Measurements from ENCODE around the gene COTL1.

Gene COTL1

DNA sequence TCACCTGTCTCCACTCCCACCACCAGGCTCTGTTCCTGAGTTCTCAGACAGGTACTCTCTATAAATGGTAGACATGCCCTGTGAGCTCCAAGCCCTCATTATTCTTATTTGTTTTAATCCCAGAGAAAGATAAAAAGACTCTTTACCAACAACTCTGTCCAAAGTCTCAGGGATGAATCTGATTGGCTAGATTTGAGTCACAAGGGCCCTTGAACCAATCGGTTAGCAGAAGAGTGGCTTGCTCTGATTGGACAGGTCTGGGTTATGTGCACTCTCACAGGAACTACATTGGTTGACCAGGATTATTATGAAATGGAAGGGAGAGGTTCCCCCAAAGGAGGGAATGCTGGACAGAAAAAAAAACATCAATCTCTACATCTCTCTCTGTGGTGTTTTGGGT is 7.5 kb downstream of the COTL1 start:
- no peak overlapping the region for H3K9ac ChIP-seq (ENCODE audit: low read depth, low read length)
- peaks cover 6% of the 10 kb centered on the region for H3K4me1 ChIP-seq (ENCODE audit: control insufficient read depth, insufficient read depth, low read length)
- no peak overlapping the region for H3K4me2 ChIP-seq (ENCODE audit: low read length)
- H3K4me3 ChIP-seq (ENCODE audit: low read length): no peak overlapping the region
- no peaks in the 10 kb centered on the region for H3K27me3 ChIP-seq (ENCODE audit: control insufficient read depth, insufficient read depth, low read length)
- H3K9me3 ChIP-seq (replicated peaks; ENCODE audit: low read length): no peaks in the 10 kb centered on the region
- peaks cover 72% of the 10 kb centered on the region for H3K36me3 ChIP-seq (ENCODE audit: insufficient read depth, low read length)

DNA sequence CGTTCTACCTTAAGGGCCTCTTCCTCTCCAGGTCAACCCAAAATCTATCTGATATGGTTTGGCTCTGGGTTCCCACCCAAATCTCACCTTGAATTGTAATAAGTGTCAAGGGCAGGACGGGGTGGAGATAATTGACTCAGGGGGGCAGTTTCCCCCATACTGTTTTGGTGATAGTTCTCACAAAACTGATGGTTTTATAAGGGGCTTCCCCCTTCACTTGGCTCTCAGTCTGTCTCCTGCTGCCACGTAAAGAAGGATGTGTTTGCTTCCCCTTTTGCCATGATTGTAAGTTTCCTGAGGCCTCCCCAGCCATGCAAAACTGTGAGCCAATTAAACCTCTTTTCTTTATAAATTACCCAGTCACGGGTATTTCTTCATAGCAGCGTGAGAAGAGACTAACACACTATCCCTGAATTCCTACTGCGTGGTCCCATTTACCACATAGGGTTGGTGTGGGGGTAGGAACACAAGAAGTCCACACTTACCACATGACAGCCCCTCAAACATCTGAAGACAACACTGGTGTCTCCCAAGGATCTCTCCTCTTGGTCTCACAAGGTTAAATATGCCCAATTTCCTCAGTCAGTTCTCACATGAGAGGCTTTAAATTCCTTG is 8.2 kb downstream of the COTL1 start:
- no peak overlapping the region for H3K4me3 ChIP-seq (ENCODE audit: low read length)
- peaks cover 67% of the 10 kb centered on the region for H3K36me3 ChIP-seq (ENCODE audit: insufficient read depth, low read length)
- H3K9me3 ChIP-seq (replicated peaks; ENCODE audit: low read length): no peaks in the 10 kb centered on the region
- H3K4me2 ChIP-seq (ENCODE audit: low read length): no peak overlapping the region
- H3K4me1 ChIP-seq (ENCODE audit: control insufficient read depth, insufficient read depth, low read length): no peaks in the 10 kb centered on the region
- no peak overlapping the region for H3K9ac ChIP-seq (ENCODE audit: low read depth, low read length)
- no peaks in the 10 kb centered on the region for H3K27me3 ChIP-seq (ENCODE audit: control insufficient read depth, insufficient read depth, low read length)

DNA sequence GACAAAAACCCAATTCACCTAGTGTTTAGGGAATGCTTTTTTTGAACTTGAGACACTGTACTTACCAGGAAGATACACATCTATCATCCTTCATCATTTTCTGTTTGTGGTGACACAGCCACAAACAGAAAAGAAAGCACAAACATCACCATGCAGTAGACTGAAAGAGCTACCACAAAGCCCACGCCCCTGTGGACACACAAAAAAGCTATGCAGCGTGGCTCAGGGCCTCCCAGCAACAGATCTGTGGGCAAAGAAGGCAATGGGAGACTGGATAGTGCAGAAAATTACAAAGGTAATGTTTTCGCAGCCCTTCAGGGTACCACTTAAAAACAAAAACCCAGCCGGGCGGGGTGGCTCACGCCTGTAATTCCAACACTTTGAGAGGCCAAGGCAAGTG is 9.6 kb downstream of the COTL1 start:
- Histone ChIP-seq H3K4me2 (ENCODE audit: low read length) (no peak overlapping the region), H3K9me3 (replicated peaks; ENCODE audit: low read length) (no peaks in the 10 kb centered on the region), H3K36me3 (ENCODE audit: insufficient read depth, low read length) (peaks cover 53% of the 10 kb centered on the region), H3K27me3 (ENCODE audit: control insufficient read depth, insufficient read depth, low read length) (no peaks in the 10 kb centered on the region), H3K9ac (ENCODE audit: low read depth, low read length) (no peak overlapping the region), H3K4me3 (ENCODE audit: low read length) (no peak overlapping the region), H3K4me1 (ENCODE audit: control insufficient read depth, insufficient read depth, low read length) (peaks cover 5% of the 10 kb centered on the region)

DNA sequence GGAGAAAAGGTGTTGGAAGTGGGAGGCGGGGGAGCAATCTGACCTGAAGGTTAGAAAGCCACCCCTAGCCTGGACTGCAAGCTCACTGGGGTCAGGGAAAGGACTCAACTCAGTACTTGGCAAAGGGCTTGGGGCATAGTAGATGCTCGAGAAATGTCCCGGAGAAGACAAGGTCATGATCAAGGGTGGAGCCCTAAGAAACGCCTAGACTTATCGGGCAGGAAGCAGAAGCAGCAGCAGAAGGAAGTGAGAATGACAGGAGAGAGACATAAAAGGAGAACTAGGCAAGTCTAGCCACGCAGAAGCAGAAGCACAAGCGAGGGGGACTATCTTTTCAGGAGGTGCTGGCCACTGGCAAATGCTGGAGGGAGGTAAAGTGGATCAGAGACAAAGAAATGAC is 10.2 kb downstream of the COTL1 start:
- no peak overlapping the region for H3K4me2 ChIP-seq (ENCODE audit: low read length)
- H3K36me3 ChIP-seq (ENCODE audit: insufficient read depth, low read length): peaks cover 49% of the 10 kb centered on the region
- H3K4me1 ChIP-seq (ENCODE audit: control insufficient read depth, insufficient read depth, low read length): peaks cover 9% of the 10 kb centered on the region
- no peaks in the 10 kb centered on the region for H3K9me3 ChIP-seq (replicated peaks; ENCODE audit: low read length)
- H3K4me3 ChIP-seq (ENCODE audit: low read length): no peak overlapping the region
- H3K27me3 ChIP-seq (ENCODE audit: control insufficient read depth, insufficient read depth, low read length): no peaks in the 10 kb centered on the region
- no peak overlapping the region for H3K9ac ChIP-seq (ENCODE audit: low read depth, low read length)

DNA sequence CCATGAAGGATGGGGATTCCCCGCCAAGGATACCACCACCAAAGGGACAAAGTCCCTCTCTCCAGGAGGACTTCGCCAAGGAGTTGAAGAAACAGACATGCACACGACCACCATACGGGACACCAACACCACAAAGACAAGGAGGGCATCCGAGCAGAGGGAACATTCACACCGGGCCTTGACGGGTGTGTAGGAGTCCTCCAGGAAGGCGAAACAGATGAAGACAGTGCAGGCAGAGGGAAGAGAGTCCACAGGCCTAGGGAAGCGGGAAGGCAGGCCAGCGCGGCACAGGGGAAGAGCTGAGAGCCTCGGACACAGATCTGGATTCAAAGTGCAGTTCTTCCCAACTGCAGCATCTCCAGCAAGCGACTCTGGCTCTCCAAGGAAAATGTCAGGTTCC is 10.8 kb downstream of the COTL1 start:
- Histone ChIP-seq H3K27me3 (ENCODE audit: control insufficient read depth, insufficient read depth, low read length) (no peaks in the 10 kb centered on the region), H3K4me3 (ENCODE audit: low read length) (no peak overlapping the region), H3K4me1 (ENCODE audit: control insufficient read depth, insufficient read depth, low read length) (peaks cover 14% of the 10 kb centered on the region), H3K36me3 (ENCODE audit: insufficient read depth, low read length) (peaks cover 47% of the 10 kb centered on the region), H3K4me2 (ENCODE audit: low read length) (no peak overlapping the region), H3K9ac (ENCODE audit: low read depth, low read length) (no peak overlapping the region), H3K9me3 (replicated peaks; ENCODE audit: low read length) (no peaks in the 10 kb centered on the region)

DNA sequence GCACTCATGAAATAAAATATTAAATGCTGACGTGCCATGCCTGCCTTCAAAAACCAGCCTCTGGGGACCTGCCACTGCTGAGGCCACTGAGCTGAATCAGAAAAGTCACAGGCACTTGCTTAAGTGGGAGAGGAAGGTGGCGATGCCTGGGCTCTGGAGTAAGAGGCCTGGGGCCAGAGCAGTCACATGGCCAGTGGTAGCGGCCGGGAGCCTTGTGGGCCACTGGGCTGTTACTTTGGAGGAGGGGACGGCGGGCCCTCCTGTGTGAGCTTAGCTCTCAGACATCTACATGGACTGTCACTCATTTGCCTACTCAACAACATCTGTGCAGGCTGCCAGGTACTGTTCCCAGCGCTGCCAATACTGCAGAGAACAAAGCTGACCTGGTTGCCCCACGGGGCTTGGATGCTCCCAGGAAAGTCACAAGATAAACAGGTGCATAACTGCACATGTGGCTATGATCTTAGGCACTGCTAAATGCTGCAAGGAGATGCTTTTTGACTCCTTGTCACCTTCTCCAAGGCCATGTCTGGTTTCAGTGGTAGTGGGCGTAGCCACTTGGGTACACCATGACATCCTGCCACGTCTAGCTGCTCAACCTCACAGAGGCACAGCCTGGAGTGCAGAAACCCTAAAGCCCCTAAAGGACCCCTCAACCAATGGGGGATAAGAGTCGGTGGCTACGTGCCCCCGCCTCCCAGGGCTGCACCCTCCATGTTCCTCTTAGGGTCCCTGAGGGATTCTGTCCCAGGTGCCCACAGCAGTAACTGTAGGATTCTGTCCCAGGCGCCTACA is 11.6 kb downstream of the COTL1 start:
- H3K9me3 ChIP-seq (replicated peaks; ENCODE audit: low read length): no peaks in the 10 kb centered on the region
- H3K4me2 ChIP-seq (ENCODE audit: low read length): no peak overlapping the region
- peaks cover 22% of the 10 kb centered on the region for H3K4me1 ChIP-seq (ENCODE audit: control insufficient read depth, insufficient read depth, low read length)
- peaks cover 41% of the 10 kb centered on the region for H3K36me3 ChIP-seq (ENCODE audit: insufficient read depth, low read length)
- H3K4me3 ChIP-seq (ENCODE audit: low read length): no peak overlapping the region
- no peaks in the 10 kb centered on the region for H3K27me3 ChIP-seq (ENCODE audit: control insufficient read depth, insufficient read depth, low read length)
- no peak overlapping the region for H3K9ac ChIP-seq (ENCODE audit: low read depth, low read length)

DNA sequence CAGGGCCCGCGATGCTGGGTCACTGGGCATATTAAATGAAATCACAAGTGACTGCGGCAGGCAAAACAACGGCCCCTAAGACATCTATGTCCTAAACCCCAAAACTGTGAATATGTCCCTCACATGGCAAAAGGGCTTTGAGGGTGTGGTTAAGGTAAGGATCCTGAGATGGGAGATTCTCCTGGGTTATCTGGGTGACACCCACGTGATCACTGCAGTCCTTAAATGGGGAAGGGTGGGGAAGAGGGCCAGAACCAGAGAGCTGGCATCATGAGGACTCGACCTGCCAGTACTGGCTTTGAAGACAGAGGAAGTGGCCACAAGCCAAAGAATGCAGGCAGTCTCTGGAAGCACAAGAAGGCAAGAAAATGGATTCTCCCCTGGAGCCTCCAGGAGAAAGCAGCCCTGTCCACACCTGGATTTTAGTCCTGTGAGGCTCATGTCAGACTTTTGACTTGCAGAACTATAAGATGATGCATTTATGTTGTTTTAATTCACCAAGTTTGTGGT is 12.5 kb downstream of the COTL1 start:
- Histone ChIP-seq H3K4me3 (ENCODE audit: low read length) (no peak overlapping the region), H3K4me2 (ENCODE audit: low read length) (no peak overlapping the region), H3K36me3 (ENCODE audit: insufficient read depth, low read length) (peaks cover 39% of the 10 kb centered on the region), H3K27me3 (ENCODE audit: control insufficient read depth, insufficient read depth, low read length) (no peaks in the 10 kb centered on the region), H3K9me3 (replicated peaks; ENCODE audit: low read length) (no peaks in the 10 kb centered on the region), H3K4me1 (ENCODE audit: control insufficient read depth, insufficient read depth, low read length) (peaks cover 31% of the 10 kb centered on the region), H3K9ac (ENCODE audit: low read depth, low read length) (no peak overlapping the region)

DNA sequence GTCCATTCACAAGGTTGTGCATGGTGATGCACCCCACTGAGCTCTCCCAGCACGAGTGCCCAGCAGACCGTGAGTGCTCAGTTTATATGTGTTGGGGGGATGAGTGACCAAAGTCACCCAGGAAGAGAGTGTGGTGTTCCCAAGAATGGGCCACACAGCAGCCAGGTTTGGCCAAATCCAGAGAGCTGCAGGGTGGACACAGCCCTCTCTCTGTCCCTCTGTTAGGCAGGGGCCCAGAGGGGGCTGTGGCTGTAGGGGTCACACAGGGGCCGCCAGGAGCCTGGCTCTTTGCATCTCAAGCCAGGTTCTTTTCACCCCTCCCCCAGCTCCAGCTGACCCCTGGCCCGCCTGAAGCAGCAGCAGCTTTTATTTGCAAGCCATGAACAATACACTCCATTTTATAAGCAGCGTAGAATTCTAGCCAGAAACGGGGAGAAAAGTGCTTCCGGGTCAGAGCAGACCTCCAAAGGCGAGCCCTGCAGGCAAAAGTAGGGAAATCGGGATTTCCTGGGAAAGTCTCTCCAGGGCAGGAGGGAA is 13.3 kb downstream of the COTL1 start:
- no peaks in the 10 kb centered on the region for H3K27me3 ChIP-seq (ENCODE audit: control insufficient read depth, insufficient read depth, low read length)
- no peak overlapping the region for H3K4me2 ChIP-seq (ENCODE audit: low read length)
- no peak overlapping the region for H3K9ac ChIP-seq (ENCODE audit: low read depth, low read length)
- H3K4me1 ChIP-seq (ENCODE audit: control insufficient read depth, insufficient read depth, low read length): peaks cover 40% of the 10 kb centered on the region
- H3K36me3 ChIP-seq (ENCODE audit: insufficient read depth, low read length): peaks cover 34% of the 10 kb centered on the region
- no peaks in the 10 kb centered on the region for H3K9me3 ChIP-seq (replicated peaks; ENCODE audit: low read length)
- no peak overlapping the region for H3K4me3 ChIP-seq (ENCODE audit: low read length)

DNA sequence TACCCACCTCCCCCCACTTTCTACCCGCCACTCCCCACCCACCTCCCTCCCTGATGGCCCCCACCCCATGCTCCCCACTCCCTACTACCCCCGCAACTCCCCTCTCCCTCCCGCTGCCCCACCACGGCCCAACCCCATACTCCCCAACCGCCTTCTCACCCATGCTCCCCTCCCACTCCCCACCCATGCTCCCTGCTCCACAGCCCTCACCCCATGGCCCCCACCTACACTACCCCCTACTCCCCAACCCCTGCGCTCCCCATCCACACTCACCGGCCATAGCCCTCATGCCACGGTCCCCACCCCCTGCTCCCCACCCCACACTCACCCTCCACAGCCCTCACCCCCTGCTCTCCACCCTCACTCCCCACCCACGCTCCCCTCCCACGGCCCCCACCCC is 13.9 kb downstream of the COTL1 start:
- Histone ChIP-seq H3K4me2 (ENCODE audit: low read length) (no peak overlapping the region), H3K4me3 (ENCODE audit: low read length) (no peak overlapping the region), H3K27me3 (ENCODE audit: control insufficient read depth, insufficient read depth, low read length) (no peaks in the 10 kb centered on the region), H3K9me3 (replicated peaks; ENCODE audit: low read length) (no peaks in the 10 kb centered on the region), H3K9ac (ENCODE audit: low read depth, low read length) (no peak overlapping the region), H3K4me1 (ENCODE audit: control insufficient read depth, insufficient read depth, low read length) (peaks cover 46% of the 10 kb centered on the region), H3K36me3 (ENCODE audit: insufficient read depth, low read length) (peaks cover 31% of the 10 kb centered on the region)

DNA sequence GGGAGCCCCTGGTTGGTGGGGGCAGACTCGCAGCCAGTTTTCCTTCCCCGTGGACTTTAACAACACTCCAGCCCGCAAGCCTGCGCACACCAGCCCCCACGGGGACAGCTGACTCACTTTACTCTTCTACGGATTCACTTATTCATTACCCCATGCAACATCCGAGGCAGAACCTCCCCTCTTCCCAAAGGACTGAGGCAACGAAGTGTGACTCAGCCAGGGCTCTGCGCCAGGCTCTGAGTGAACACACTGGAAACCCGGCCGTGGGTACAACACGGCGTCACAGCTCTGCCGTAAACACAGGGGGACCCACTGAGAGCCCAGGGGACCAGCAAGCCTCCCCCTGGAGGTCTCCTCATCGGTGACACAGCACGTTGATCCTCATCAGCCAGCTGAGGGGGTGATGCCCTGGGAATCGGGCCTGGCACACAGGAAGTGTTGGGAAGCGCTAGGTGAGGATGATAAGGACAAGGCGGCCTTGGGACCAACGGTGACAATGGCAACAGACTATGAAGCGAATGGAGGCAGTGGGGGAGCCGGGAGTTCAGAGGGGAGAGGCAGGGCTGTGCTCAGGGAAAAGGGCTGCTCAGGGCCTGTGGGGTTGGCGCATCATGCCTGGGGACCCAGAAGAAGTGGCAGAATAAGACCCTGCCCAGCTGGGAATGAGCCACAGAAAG is 14.6 kb downstream of the COTL1 start:
- Histone ChIP-seq H3K36me3 (ENCODE audit: insufficient read depth, low read length) (peaks cover 29% of the 10 kb centered on the region), H3K27me3 (ENCODE audit: control insufficient read depth, insufficient read depth, low read length) (no peaks in the 10 kb centered on the region), H3K4me2 (ENCODE audit: low read length) (peak overlapping the region; percentile 88), H3K4me1 (ENCODE audit: control insufficient read depth, insufficient read depth, low read length) (peaks cover 48% of the 10 kb centered on the region), H3K9ac (ENCODE audit: low read depth, low read length) (peak overlapping the region; percentile 73), H3K4me3 (ENCODE audit: low read length) (peak overlapping the region; percentile 64), H3K9me3 (replicated peaks; ENCODE audit: low read length) (no peaks in the 10 kb centered on the region)
